ENCODE results near the gene P2RY6.

DNA sequence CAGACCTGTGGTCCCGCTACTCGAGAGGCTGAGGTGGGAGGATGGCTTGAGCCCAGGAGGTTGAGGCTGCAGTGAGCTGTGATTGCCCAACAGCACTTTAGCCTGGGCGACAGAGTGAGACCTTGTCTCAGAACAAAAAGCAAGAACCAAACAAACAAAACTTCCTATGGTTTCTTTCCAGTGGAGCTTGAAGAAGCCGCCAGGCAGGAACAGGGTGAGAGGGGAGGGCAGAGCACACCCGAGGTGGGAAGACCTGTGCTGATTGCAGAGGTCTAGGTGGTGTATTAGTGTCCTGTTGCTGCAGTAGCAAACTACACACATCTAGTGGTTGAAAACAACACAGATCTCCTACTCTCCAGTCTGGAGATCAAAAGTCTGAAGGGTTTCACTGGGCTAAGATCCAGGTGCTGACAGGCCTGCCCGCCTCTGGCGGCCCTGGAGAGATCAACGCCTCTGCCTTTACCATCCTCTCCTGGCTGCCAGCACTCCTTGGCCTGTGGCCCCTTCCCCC, 46.4 kb downstream of the P2RY6 start:
- TF ChIP-seq, protein P1, sequence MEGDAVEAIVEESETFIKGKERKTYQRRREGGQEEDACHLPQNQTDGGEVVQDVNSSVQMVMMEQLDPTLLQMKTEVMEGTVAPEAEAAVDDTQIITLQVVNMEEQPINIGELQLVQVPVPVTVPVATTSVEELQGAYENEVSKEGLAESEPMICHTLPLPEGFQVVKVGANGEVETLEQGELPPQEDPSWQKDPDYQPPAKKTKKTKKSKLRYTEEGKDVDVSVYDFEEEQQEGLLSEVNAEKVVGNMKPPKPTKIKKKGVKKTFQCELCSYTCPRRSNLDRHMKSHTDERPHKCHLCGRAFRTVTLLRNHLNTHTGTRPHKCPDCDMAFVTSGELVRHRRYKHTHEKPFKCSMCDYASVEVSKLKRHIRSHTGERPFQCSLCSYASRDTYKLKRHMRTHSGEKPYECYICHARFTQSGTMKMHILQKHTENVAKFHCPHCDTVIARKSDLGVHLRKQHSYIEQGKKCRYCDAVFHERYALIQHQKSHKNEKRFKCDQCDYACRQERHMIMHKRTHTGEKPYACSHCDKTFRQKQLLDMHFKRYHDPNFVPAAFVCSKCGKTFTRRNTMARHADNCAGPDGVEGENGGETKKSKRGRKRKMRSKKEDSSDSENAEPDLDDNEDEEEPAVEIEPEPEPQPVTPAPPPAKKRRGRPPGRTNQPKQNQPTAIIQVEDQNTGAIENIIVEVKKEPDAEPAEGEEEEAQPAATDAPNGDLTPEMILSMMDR (IDR thresholded peaks at IDR 0.05): no peak
- TF ChIP-seq POLR2A (IDR thresholded peaks at IDR 0.05): no peak
- no peak for TF ChIP-seq POLR2AphosphoS5 (IDR thresholded peaks at IDR 0.05)
